Brain microvascular endothelial cell (primary cell): ENCODE measurements around the gene TENT5D.
"Not testable (repeated sequence)": the region's sequence is repeated elsewhere in the genome, so short reads cannot be mapped to it uniquely, and the experiment has no call there.

ENCODE experiments used
- DNase-seq: peaks from one replicate; pipeline ENCODE4 v3.0.0-alpha.2; 2020
- H3K27ac ChIP-seq: fragments of 250-450 bp; sonication (Bioruptor Pico); 2 replicates; pipeline ENCODE4 v1.5.1; 2020; ENCODE audit warnings: mild to moderate bottlenecking, moderate library complexity
- H3K27me3 ChIP-seq: fragments of 250-450 bp; sonication (Bioruptor Pico); replicated peaks from 2 replicates; pipeline ENCODE4 v1.5.1; 2020; ENCODE audit warnings: mild to moderate bottlenecking
- H3K36me3 ChIP-seq: fragments of 250-450 bp; sonication (Bioruptor Pico); replicated peaks from 2 replicates; pipeline ENCODE4 v1.5.1; 2020; ENCODE audit warnings: mild to moderate bottlenecking
- H3K4me3 ChIP-seq: 2 replicates; pipeline ENCODE4 v1.5.1; 2011; ENCODE audit warnings: low read depth, mild to moderate bottlenecking, control low read depth, low read length, moderate library complexity
- in situ Hi-C: cut with HindIII; loops from 2 replicates; pipeline ENCODE4 v1.10.0; 2017; ENCODE audit warnings: low sequenced_read_pairs, low pct_ligation_motif_present
- TF ChIP-seq, protein P1 (sequence below): IDR thresholded peaks from 2 replicates; pipeline ENCODE4 v1.5.1; 2011; ENCODE audit warnings: low read depth, mild to moderate bottlenecking, moderate library complexity, low read length, control low read depth, inconsistent platforms; ENCODE audit errors: missing control alignments

TENT5D gene

DNA sequence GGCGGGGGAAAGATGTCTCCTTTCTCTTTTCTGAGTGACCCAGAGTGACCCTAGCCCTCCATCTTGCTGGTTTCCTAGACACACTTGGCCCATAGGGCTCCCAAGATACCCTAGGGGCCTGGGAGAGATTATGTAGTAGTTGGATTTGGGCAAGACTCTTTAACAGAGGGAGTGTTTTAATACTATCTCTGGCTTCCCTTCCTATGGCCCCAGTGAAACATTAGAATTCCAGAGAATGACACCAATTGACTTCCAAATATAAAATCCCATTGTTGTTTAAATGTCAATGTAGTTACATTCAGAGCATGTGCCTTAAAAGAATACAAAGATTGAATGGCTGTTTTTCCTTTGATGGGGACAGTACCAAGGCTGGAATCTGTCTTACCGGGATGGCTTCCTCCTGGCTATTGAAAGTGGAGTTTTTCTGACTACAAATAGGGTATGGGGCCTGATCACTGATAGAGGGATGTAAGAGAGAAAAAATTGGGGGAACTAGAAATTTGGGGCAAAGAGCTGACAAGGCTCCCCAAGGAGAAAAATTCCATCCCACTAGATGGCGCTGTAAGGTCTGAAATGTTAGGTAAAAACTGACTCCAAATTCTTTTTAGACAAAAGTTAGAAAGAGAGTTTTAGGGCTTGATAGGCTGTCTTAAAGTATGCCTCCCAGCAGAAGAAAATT is 10.7 kb downstream of the TENT5D start:
- no peak for DNase-seq

DNA sequence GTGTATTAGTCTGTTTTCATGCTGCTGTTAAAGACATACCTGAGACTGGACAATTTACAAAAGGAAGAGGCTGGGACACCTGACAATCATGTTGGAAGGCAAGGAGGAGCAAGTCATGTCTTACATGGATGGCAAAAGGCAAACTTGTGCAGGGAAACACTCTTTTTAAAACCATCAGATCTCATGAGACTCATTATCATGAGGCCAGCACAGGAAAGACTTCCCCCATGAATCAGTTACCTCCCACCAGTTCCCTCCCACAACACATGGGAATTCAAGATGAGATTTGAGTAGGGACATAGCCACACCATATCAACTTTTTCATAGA is 11.2 kb downstream of the TENT5D start:
- H3K4me3 ChIP-seq, result no peak overlapping the region
- no peak for DNase-seq
- in situ Hi-C loops, result no loop called here
- H3K27ac ChIP-seq, result no peak overlapping the region
- no peaks in the 10 kb centered on the region for H3K36me3 ChIP-seq
- TF ChIP-seq, protein P1, sequence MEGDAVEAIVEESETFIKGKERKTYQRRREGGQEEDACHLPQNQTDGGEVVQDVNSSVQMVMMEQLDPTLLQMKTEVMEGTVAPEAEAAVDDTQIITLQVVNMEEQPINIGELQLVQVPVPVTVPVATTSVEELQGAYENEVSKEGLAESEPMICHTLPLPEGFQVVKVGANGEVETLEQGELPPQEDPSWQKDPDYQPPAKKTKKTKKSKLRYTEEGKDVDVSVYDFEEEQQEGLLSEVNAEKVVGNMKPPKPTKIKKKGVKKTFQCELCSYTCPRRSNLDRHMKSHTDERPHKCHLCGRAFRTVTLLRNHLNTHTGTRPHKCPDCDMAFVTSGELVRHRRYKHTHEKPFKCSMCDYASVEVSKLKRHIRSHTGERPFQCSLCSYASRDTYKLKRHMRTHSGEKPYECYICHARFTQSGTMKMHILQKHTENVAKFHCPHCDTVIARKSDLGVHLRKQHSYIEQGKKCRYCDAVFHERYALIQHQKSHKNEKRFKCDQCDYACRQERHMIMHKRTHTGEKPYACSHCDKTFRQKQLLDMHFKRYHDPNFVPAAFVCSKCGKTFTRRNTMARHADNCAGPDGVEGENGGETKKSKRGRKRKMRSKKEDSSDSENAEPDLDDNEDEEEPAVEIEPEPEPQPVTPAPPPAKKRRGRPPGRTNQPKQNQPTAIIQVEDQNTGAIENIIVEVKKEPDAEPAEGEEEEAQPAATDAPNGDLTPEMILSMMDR, result no peak
- no peaks in the 10 kb centered on the region for H3K27me3 ChIP-seq

More for the DNA sequence above, 10.7 kb downstream of the TENT5D start:
- Histone ChIP-seq H3K36me3 (no peaks in the 10 kb centered on the region), H3K27ac (no peak overlapping the region), H3K27me3 (no peaks in the 10 kb centered on the region), H3K4me3 (no peak overlapping the region)
- in situ Hi-C loops, result no loop called here
- TF ChIP-seq, protein P1, result no peak

DNA sequence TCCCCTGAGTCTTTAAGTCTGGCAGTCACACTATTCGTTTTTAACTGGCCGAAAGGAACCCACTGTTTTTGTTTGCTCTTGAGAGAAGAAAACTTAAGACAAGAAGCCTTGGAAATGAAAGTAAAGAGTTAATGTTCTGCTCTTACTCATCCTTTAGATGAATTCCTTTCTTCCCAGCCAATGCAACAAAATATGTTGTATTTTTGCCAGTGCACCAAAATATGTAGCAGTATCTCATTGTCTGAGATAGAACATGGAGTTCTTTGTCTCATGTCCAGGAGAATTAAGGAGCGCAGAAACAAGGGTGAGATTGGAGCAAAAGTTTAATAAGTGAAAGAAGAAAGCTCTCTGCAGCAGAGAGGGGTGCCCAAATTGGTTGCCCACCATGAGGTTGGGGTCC is 12.2 kb downstream of the TENT5D start:
- Histone ChIP-seq H3K4me3 (no peak overlapping the region), H3K27ac (no peak overlapping the region), H3K27me3 (no peaks in the 10 kb centered on the region), H3K36me3 (no peaks in the 10 kb centered on the region)
- no peak for DNase-seq
- in situ Hi-C loops, result no loop called here
- TF ChIP-seq, protein P1, result no peak

DNA sequence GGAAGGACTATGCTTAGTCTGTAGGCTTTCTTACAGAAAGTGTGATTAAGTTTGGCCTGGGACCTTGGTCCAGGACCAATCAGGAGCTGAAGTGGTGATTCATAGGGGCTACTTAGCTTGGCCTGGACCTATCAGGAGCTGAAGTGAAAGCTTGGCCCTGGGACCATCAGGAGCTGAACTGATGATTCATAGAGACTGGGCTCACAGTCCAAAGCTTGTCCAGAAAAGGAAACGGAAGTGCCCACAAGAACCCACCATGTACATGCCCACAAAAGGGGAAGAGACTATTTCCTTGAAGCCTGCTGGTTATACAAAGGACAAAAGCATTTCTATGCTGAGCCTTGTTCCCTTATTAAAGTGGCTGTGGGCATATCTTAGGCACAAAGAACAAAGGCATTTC is 12.6 kb downstream of the TENT5D start:
- TF ChIP-seq, protein P1, result no peak
- H3K36me3 ChIP-seq, result no peaks in the 10 kb centered on the region
- no peaks in the 10 kb centered on the region for H3K27me3 ChIP-seq
- no peak overlapping the region for H3K27ac ChIP-seq
- in situ Hi-C loops, result no loop called here
- no peak for DNase-seq
- no peak overlapping the region for H3K4me3 ChIP-seq

DNA sequence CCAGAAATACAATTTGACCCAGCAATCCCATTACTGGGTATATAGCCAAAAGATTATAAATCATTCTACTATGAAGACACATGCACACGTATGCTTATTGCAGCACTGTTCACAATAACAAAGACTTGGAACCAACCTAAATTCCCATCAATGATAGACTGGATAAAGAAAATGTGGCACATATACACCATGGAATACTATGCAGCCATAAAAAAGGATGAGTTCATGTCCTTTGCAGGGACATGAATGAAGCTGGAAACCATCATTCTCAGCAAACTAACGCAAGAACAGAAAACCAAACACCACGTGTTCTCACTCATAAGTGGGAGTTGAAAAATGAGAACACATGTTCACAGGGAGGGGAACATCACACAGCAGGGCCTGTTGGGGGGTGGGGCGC is 47.9 kb downstream of the TENT5D start:
- H3K27ac ChIP-seq, H3K36me3 ChIP-seq, in situ Hi-C loops, H3K4me3 ChIP-seq, DNase-seq, H3K27me3 ChIP-seq: not testable (repeated sequence)

DNA sequence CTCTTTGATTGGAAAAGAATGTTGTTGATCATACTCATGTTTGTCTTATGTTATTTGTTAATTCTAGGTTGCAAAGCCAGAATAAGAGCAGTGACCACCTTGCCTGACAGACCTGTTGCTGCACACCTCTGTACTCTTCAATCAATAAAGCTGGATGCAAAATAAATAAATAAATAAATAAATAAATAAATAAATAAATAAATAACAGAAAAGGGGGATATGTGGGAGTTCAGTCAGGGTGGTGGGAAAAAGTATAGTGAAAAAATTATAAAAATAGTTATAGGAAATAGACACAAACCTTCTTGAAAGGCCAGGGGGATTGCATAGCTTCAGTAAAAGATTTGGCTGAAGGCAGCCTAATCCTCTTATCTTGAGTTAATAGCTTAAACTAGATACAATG is 51.3 kb downstream of the TENT5D start:
- Histone ChIP-seq H3K27ac (no peak overlapping the region), H3K4me3 (no peak overlapping the region), H3K36me3 (no peaks in the 10 kb centered on the region), H3K27me3 (no peaks in the 10 kb centered on the region)
- TF ChIP-seq, protein P1, result no peak
- no peak for DNase-seq
- in situ Hi-C loops, result no loop called here
